GM10847 (cell line): ENCODE data around the gene PAX9.

ENCODE experiments used
- POLR2A ChIP-seq: IDR thresholded peaks from 2 replicates; pipeline ENCODE4 v1.6.1; 2011; ENCODE audit not compliant: insufficient read length; ENCODE audit errors: extremely low read depth

PAX9 gene

DNA sequence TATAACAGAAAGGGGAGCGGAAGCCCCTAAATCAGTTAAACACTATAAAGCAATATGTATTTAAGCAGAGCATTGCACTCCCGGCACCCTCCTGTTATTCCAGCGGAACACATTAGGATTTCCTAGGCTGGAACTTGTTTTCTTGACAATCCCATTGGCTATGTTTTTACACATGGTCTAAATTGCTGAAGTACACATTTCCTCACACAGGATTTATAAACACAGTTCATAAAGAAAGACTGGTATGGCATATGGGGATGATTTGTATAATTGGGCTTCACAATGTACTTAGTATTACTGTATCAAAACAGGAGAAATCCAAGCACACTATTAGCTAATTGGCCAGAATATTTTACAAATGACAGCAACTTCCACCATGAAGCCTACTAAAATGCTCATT, 23.3 kb downstream of the PAX9 start:
- no peak for TF ChIP-seq POLR2A

DNA sequence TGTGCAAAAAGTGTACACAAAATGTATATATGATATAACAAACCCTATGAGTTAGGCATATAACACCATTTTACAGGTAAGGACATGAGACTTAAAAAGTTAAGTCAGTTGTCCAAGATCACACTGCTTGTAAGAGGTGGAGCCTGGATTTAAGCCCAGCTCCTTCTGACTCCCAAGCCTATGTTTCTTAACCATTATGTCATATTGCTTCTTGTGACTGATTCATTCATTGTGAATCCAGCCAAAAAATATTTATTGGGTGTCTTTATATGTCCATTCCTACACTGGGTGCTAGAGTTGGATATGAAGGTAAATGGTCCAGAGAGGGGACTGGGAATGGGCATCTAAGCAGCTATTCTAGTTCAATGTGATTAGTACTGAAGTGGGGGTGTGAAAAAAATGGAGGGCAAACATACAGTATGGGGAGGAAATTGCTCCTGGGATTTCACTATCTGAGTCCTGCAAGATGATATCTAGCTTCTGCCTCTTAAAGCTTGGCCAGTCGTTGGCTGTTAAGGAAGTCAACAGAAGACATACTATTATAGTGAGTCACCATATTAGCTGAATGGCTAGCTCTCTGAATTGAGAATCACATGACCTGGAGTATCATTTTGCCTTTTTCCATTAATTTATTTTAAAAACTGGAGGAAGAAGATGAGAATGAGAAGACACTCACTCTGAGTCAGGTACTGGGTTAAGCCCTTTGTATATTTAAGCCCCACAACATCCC, 28.8 kb downstream of the PAX9 start:
- TF ChIP-seq POLR2A = no peak

GRCh38 chr14:36700651-36701050, 39.0 kb downstream of the PAX9 start:
- no peak for TF ChIP-seq POLR2A

DNA sequence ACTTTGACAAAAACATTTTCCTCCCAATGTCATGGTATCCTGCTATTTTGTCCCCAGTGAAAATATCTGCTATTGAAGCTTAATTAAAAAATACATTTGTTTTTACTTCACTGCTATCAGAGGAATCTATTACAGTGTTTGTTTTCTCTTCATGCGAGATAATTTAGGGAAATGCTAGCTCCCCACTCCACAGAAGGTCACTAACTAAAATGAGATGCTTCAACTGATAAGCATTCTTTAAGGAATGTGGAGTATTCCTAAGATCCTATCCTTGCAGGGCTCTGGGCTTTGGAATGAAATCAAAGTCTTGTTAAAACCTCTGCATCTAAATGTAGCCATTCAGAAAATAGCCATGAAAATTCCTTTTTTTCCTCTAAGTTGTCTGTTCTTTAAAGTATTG, 39.5 kb downstream of the PAX9 start:
- no peak for TF ChIP-seq POLR2A

DNA sequence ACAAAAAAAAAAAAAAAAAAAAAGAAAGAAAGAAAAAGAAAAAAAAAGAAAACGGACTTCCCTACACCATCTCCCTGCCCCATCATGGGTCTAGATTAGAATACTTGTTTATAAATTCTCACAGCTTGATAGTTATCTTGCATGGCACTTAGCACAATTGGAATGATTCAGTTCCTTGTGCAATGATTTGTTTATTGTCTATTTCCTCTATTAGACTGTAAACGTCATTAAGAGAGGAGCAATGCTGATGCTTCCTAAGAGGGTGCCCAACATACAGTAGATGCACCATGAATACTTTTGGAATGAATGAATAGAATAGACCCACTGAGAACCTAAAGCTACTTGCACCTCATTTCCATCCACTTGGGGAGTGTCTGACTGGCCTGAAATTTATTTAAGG, 40.8 kb downstream of the PAX9 start:
- no peak for TF ChIP-seq POLR2A

DNA sequence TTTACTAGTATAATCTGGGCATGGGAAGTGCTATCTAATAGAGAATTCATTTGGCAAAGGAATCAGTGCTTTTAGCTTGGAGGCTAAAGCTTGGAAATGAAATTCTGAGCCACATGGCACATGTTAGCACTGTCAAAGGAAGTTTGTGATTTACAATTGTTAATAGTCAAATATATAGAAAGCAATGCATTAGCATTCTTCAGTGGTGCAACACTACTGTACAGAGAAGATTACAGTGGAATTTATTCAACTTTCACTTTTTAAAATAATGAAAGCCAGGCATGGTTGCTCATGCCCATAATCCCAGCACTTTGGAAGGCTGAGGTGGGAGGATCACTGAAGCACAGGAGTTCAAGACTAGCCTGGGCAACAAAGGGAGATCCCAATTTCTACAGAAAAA, 45.9 kb downstream of the PAX9 start:
- no peak for TF ChIP-seq POLR2A

GRCh38 chr14:36713960-36714703, 52.5 kb downstream of the PAX9 start:
- TF ChIP-seq POLR2A = no peak

GRCh38 chr14:36716614-36717184, 55.0 kb downstream of the PAX9 start:
- TF ChIP-seq POLR2A = no peak

DNA sequence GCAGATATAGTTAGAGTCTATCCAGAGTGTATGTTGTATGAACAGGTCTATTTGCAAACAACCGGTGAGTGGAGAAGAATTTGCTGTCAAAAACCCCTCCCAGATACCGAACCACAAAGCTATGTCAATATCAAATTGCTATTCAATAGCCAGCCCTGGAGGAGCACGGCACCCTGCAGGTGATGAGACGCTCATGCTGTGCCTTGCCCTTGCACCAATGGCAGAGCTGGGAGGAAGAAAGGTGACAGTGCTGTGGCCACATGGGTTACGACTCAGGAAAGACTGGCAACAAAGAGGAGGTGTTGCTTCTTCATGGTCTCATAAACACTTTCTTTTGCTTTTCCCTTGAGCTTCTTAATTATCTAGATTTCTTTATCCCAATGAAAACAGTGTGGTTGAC, 55.7 kb downstream of the PAX9 start:
- no peak for TF ChIP-seq POLR2A

DNA sequence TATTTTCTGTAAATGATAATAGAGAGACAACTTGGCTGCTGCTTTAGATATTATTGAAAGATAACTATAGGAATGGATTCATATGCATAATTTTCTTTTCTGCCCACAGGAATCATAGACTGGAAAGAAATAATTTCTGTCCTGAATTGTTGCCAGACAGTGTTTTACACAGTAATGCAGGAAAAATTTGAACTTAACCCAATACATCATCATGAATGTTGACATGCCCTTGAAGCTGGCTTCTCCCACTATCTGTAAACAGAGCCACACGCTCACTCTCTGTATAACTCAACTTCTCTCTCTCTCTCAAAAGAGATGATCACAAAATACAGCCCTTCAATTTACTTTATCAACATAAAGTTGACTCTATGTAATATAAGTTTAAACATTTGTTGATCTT, 56.6 kb downstream of the PAX9 start:
- no peak for TF ChIP-seq POLR2A

- TF ChIP-seq POLR2A = no peak
These were observed 58.2 kb downstream of the PAX9 start for GRCh38 chr14:36719823-36720222.

GRCh38 chr14:36720657-36721056, 59.0 kb downstream of the PAX9 start:
- TF ChIP-seq POLR2A = no peak

DNA sequence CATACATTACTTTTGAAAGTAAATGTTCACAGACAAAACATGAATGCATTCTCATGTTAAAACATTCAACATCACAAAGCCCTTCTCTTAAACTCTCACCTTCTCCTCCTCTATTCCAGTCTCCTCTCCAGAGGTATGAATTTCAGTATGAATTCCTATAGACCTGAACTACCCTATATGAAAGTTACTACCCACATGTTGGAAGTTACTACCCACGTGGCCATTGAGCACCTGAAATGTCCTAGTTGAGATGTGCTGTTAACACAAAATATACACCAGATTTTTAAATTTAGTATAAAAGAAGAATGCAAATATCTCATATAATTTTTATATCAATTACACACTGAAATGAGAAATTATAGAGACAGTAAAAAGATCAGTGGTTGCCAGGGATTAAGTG, 60.2 kb downstream of the PAX9 start:
- no peak for TF ChIP-seq POLR2A

GRCh38 chr14:36723530-36723929, 61.9 kb downstream of the PAX9 start:
- TF ChIP-seq POLR2A = no peak

- no peak for TF ChIP-seq POLR2A
These were observed 62.5 kb downstream of the PAX9 start for GRCh38 chr14:36724162-36724561.

DNA sequence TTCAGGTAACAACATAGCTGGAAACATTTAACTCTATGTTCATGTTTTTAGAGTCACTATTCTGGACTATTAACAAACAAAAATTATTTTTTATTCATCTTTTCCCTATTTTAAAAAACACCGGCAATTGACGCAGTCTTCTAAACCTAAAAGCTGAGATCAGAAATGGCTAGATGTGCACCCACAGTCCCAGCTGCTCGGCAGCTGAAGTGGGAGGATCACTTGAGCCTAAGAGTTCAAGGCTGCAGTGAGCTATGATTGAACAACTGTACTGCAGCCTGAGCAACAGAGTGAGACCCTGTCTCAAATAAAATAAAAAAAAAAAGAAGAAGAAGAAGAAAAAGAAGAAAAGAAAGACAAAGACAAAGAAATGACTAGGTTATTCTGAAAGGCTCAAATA, 64.5 kb downstream of the PAX9 start:
- no peak for TF ChIP-seq POLR2A
